IMR-90 (cell line): Measurements from ENCODE around the gene TEKT5. TPM values are rescaled to one million over a fixed set of nuclear protein-coding genes. Genes with fewer than 3 reads are reported as not detected.

Experiments
- ATAC-seq: fragments of 200-7000 bp; cut with Tn5 transposase; 2 replicates; pipeline ENCODE4 v1.9.1; 2020; ENCODE audit warnings: low read depth, mild to moderate bottlenecking, moderate library complexity
- BruUV-seq: library from RNA; stranded (reverse); fragments of 400-500 nt; replicated peaks from 2 replicates; lab custom pipeline; 2021; lab: Mats Ljungman, UMichigan
- CTCF ChIA-PET: fragments of 300-600 bp; formaldehyde crosslinking; extraction: SDS; loops from one replicate; lab custom pipeline; 2021; ENCODE audit warnings: antibody characterized with exemption; lab: Yijun Ruan, JAX
- POLR2A ChIA-PET: fragments of 300-600 bp; sonication (Branson Sonifier 250); formaldehyde crosslinking; loops from one replicate; lab custom pipeline; 2022; ENCODE audit warnings: antibody characterized with exemption; ENCODE audit not compliant: unreplicated experiment; lab: Charles Lee
- DNase-seq: peaks from one replicate; pipeline ENCODE4 v3.0.0; 2013
- H2AFZ ChIP-seq: replicated peaks from 2 replicates; pipeline ENCODE3; 2013; ENCODE audit warnings: low read length, mild to moderate bottlenecking; ENCODE audit not compliant: poor library complexity
- H2AK5ac ChIP-seq: 2 replicates; pipeline ENCODE4 v1.6.1; 2013; ENCODE audit warnings: low read depth, low read length, inconsistent platforms
- H2AK9ac ChIP-seq: replicated peaks from 2 replicates; pipeline ENCODE3; 2013; ENCODE audit warnings: mild to moderate bottlenecking, low read depth, low read length, moderate library complexity; ENCODE audit not compliant: poor library complexity
- H2BK120ac ChIP-seq: 2 replicates; pipeline ENCODE4 v1.6.1; 2013; ENCODE audit warnings: low read depth, low read length, inconsistent platforms
- H2BK15ac ChIP-seq: 3 replicates; pipeline ENCODE4 v1.6.1; 2013; ENCODE audit warnings: low read depth, low read length, inconsistent platforms
- H2BK20ac ChIP-seq: 2 replicates; pipeline ENCODE4 v1.6.1; 2013; ENCODE audit warnings: low read depth, mild to moderate bottlenecking, inconsistent platforms, low read length, moderate library complexity
- H2BK5ac ChIP-seq: 2 replicates; pipeline ENCODE4 v1.6.1; 2013; ENCODE audit warnings: mild to moderate bottlenecking, low read depth, low read length, inconsistent platforms; ENCODE audit not compliant: poor library complexity, severe bottlenecking
- H3K14ac ChIP-seq: replicated peaks from 2 replicates; pipeline ENCODE4 v1.6.1; 2013; ENCODE audit warnings: low read depth, low read length, inconsistent platforms
- H3K18ac ChIP-seq: 2 replicates; pipeline ENCODE4 v1.6.1; 2013; ENCODE audit warnings: low read depth, low read length, control low read depth
- H3K23ac ChIP-seq: 2 replicates; pipeline ENCODE4 v1.6.1; 2013; ENCODE audit warnings: low read depth, low read length, inconsistent platforms
- H3K27ac ChIP-seq: 2 replicates; pipeline ENCODE4 v1.5.1; 2013; ENCODE audit warnings: mild to moderate bottlenecking, control low read depth, low read length; ENCODE audit not compliant: insufficient read depth
- H3K27me3 ChIP-seq: 2 replicates; pipeline ENCODE4 v1.6.1; 2013; ENCODE audit warnings: low read length; ENCODE audit not compliant: control insufficient read depth, insufficient read depth
- H3K36me3 ChIP-seq: 2 replicates; pipeline ENCODE4 v1.6.1; 2013; ENCODE audit warnings: low read length, mixed read lengths; ENCODE audit not compliant: control insufficient read depth, insufficient read depth
- H3K4ac ChIP-seq: 2 replicates; pipeline ENCODE4 v1.6.1; 2013; ENCODE audit warnings: low read depth, low read length, inconsistent platforms
- H3K4me1 ChIP-seq: 2 replicates; pipeline ENCODE4 v1.6.1; 2013; ENCODE audit warnings: low read length, mixed read lengths; ENCODE audit not compliant: control insufficient read depth, insufficient read depth
- H3K4me2 ChIP-seq: 2 replicates; pipeline ENCODE4 v1.6.1; 2013; ENCODE audit warnings: low read depth, mild to moderate bottlenecking, control low read depth, low read length, moderate library complexity
- H3K4me3 ChIP-seq: 2 replicates; pipeline ENCODE4 v1.5.1; 2013; ENCODE audit warnings: low read depth, mild to moderate bottlenecking, control low read depth, low read length, moderate library complexity; ENCODE audit not compliant: insufficient read depth
- H3K56ac ChIP-seq: 2 replicates; pipeline ENCODE4 v1.6.1; 2013; ENCODE audit warnings: low read length, inconsistent platforms; ENCODE audit not compliant: insufficient read depth; ENCODE audit errors: extremely low read depth
- H3K79me1 ChIP-seq, 2 experiments: 2 replicates each; pipeline ENCODE4 v1.6.1; 2013; ENCODE audit warnings: low read length in 2 of 2, inconsistent platforms in 1 of 2, low read depth in 1 of 2
- H3K9ac ChIP-seq: 2 replicates; pipeline ENCODE4 v1.6.1; 2013; ENCODE audit warnings: low read depth, low read length, control low read depth
- H3K9me1 ChIP-seq: 2 replicates; pipeline ENCODE4 v1.6.1; 2013; ENCODE audit warnings: low read length, inconsistent platforms; ENCODE audit not compliant: insufficient read depth
- H3K9me3 ChIP-seq: 2 replicates; pipeline ENCODE4 v1.6.1; 2013; ENCODE audit warnings: low read length; ENCODE audit not compliant: control insufficient read depth, insufficient read depth
- H4K20me1 ChIP-seq: 2 replicates; pipeline ENCODE4 v1.6.1; 2013; ENCODE audit warnings: low read length, inconsistent platforms; ENCODE audit not compliant: insufficient read depth
- H4K5ac ChIP-seq: 2 replicates; pipeline ENCODE4 v1.6.1; 2013; ENCODE audit warnings: mild to moderate bottlenecking, low read depth, low read length, control low read depth
- H4K8ac ChIP-seq, 2 experiments: 2 replicates each; pipeline ENCODE4 v1.6.1; 2013; ENCODE audit warnings: low read depth in 2 of 2, low read length in 2 of 2, control low read depth in 1 of 2, inconsistent platforms in 1 of 2
- H4K91ac ChIP-seq: 2 replicates; pipeline ENCODE4 v1.6.1; 2013; ENCODE audit warnings: low read depth, low read length, inconsistent platforms; ENCODE audit not compliant: insufficient read depth
- CEBPB ChIP-seq: IDR thresholded peaks from 2 replicates; pipeline ENCODE4 v1.6.1; 2012; ENCODE audit warnings: low read depth, low read length, improper control_type of control experiment
- CHD1 ChIP-seq: IDR thresholded peaks from 2 replicates; pipeline ENCODE4 v1.6.1; 2012; ENCODE audit warnings: low read depth, low read length, improper control_type of control experiment
- FOS ChIP-seq: fragments of 150-350 bp; IDR thresholded peaks from 2 replicates; pipeline ENCODE4 v1.6.1; 2016; ENCODE audit warnings: low read depth, low read length
- MAFK ChIP-seq: IDR thresholded peaks from 2 replicates; pipeline ENCODE4 v1.6.1; 2012; ENCODE audit warnings: low read depth, low read length, improper control_type of control experiment
- MAZ ChIP-seq: IDR thresholded peaks from 2 replicates; pipeline ENCODE4 v1.6.1; 2012; ENCODE audit warnings: low read depth, mild to moderate bottlenecking, low read length, improper control_type of control experiment, moderate library complexity, borderline replicate concordance
- MXI1 ChIP-seq: IDR thresholded peaks from 2 replicates; pipeline ENCODE4 v1.6.1; 2012; ENCODE audit warnings: low read depth, mild to moderate bottlenecking, low read length, moderate library complexity, borderline replicate concordance
- NFE2L2 ChIP-seq: fragments of 150-350 bp; IDR thresholded peaks from 2 replicates; pipeline ENCODE4 v1.6.1; 2016; ENCODE audit warnings: low read depth, mild to moderate bottlenecking, low read length
- RCOR1 ChIP-seq: IDR thresholded peaks from 2 replicates; pipeline ENCODE4 v1.6.1; 2012; ENCODE audit warnings: mild to moderate bottlenecking, low read length, improper control_type of control experiment; ENCODE audit not compliant: insufficient replicate concordance
- RFX5 ChIP-seq: IDR thresholded peaks from 2 replicates; pipeline ENCODE4 v1.8.0; 2012; ENCODE audit warnings: low read depth, mild to moderate bottlenecking, low read length, moderate library complexity
- SMC3 ChIP-seq: fragments of 150-350 bp; IDR thresholded peaks from 2 replicates; pipeline ENCODE4 v1.6.1; 2016; ENCODE audit warnings: low read depth, mild to moderate bottlenecking, antibody characterized with exemption, low read length, moderate library complexity
- WGBS, 2 experiments: methylation state at CpG; one replicate each; pipeline versions ENCODE4 v1.1.5 to v1.1.7; 2013; ENCODE audit warnings: missing lambda C conversion rate in 2 of 2; ENCODE audit not compliant: insufficient read length in 1 of 2; ENCODE audit errors: extremely low coverage in 2 of 2; 5-methylcytosine and 5-hydroxymethylcytosine counted together
- dilution Hi-C: fragments of 300-500 bp; cut with HindIII; formaldehyde crosslinking; loops from one replicate; pipeline ENCODE4 v1.14.3; 2018; ENCODE audit warnings: low sequenced_read_pairs; ENCODE audit not compliant: unreplicated experiment
- in situ Hi-C: fragments of 300-500 bp; cut with MboI; formaldehyde crosslinking; loops from 3 replicates; pipeline ENCODE4 v1.14.3; 2019; ENCODE audit warnings: low sequenced_read_pairs, inconsistent platforms, mixed read lengths
- intact Hi-C: fragments of 100-400 bp; cut with micrococcal nuclease; formaldehyde crosslinking; loops from 2 replicates; pipeline ENCODE4 v1.10.0; 2022
- polyA plus RNA-seq, 3 experiments: library from polyadenylated mRNA; depleted of rRNA; stranded (reverse); fragments of >200 nt; gene quantifications; 2 replicates each; pipeline ENCODE4 v1.2.3, GENCODE V29; 2012; ENCODE audit warnings: low replicate concordance in 1 of 3
- total RNA-seq: library from RNA; depleted of rRNA; stranded (reverse); fragments of >200 nt; gene quantifications from 2 replicates; pipeline ENCODE4 v1.2.3, GENCODE V29; 2012
- TF ChIP-seq, protein P1 (sequence below): fragments of 150-350 bp; IDR thresholded peaks from 2 replicates; pipeline ENCODE4 v1.6.1; 2016; ENCODE audit warnings: low read depth, mild to moderate bottlenecking, low read length, moderate library complexity, borderline replicate concordance
- TF ChIP-seq, protein P2 (sequence below): conservative IDR thresholded peaks from 2 replicates; pipeline ENCODE4 v1.5.1; 2012; ENCODE audit warnings: mild to moderate bottlenecking, low read depth, low read length, improper control_type of control experiment

TEKT5 gene
- total and polyA plus RNA-seq, 2 of the 4 experiments (the other 2 are of a cell fraction) = 0.17 TPM; not detected in 1

DNA sequence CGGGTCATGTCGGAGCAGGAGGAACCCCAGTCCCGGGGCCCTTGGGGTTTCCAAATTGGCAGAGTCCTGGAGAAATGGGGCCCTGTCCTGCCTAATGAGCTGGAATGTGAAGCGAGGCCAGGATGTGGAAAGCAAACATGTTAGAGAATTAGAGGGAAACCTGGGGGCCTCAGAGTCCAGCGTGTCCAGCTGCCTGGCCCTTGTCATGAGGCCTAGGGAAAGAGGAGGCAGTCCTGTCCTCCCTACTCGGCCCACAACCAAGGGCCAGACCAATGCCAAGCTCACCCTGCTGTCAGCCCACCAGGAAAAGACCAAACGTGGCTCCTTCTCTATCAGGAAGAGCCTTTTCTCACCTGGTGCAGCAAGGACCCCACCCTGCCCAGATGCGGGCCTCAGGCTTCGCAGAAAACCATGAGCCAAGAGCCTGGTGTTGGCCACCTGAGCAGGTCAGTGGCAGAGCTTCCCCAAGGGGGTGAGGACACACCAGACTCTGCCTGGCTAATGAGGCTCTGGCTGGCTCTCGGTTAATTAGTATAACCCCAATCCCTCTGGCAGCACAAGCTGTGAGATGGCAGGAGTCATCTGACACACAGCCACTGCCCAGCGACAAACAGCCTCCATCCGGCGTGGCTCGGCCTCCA lies 10.1 kb downstream of the TEKT5 start:
- Histone ChIP-seq H3K79me1 (no peaks in the 10 kb centered on the region), H3K9me3 (no peaks in the 10 kb centered on the region), H2BK120ac (no peak overlapping the region), H3K18ac (no peak overlapping the region), H4K8ac (no peak overlapping the region), H4K91ac (no peak overlapping the region), H3K23ac (no peak overlapping the region), H3K27me3 (peaks cover 1% of the 10 kb centered on the region; the same call in 1 of the 2 replicates), H3K14ac (no peak overlapping the region), H2BK15ac (no peak overlapping the region), H3K4ac (no peak overlapping the region), H2AK5ac (no peak overlapping the region), H3K56ac (no peak overlapping the region), H3K27ac (no peak overlapping the region), H2AK9ac (no peak overlapping the region), H3K4me1 (no peaks in the 10 kb centered on the region), H2BK20ac (no peak overlapping the region), H4K5ac (no peak overlapping the region), H4K20me1 (no peaks in the 10 kb centered on the region), H3K4me2 (no peak overlapping the region), H2BK5ac (no peak overlapping the region), H3K9ac (no peak overlapping the region), H3K4me3 (no peak overlapping the region), H3K36me3 (no peaks in the 10 kb centered on the region), H2AFZ (no peak overlapping the region), H3K9me1 (no peaks in the 10 kb centered on the region)
- in situ Hi-C loops = no loop called here
- ATAC-seq (no peak), DNase-seq (no peak)
- ChIA-PET POLR2A (no interaction called here), CTCF (interaction anchor here (0.6 kb wide), 1 partner anchor 170 kb away, joined by 3 read pairs; no protein-coding TSS in a partner anchor)
- 66% methylated on average over 6 of the region's 14 CpGs; no CpG with 5 or more reads in 1 of the 2 experiments for WGBS, 2 experiments
- intact Hi-C loops = no loop called here
- BruUV-seq = no TSS peak
- TF ChIP-seq SMC3 = no peak
- TF ChIP-seq NFE2L2 = no peak
- no peak for TF ChIP-seq MXI1
- TF ChIP-seq FOS = no peak
- no peak for TF ChIP-seq MAFK
- TF ChIP-seq, protein P1, sequence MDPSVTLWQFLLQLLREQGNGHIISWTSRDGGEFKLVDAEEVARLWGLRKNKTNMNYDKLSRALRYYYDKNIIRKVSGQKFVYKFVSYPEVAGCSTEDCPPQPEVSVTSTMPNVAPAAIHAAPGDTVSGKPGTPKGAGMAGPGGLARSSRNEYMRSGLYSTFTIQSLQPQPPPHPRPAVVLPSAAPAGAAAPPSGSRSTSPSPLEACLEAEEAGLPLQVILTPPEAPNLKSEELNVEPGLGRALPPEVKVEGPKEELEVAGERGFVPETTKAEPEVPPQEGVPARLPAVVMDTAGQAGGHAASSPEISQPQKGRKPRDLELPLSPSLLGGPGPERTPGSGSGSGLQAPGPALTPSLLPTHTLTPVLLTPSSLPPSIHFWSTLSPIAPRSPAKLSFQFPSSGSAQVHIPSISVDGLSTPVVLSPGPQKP = no peak
- TF ChIP-seq, protein P2, sequence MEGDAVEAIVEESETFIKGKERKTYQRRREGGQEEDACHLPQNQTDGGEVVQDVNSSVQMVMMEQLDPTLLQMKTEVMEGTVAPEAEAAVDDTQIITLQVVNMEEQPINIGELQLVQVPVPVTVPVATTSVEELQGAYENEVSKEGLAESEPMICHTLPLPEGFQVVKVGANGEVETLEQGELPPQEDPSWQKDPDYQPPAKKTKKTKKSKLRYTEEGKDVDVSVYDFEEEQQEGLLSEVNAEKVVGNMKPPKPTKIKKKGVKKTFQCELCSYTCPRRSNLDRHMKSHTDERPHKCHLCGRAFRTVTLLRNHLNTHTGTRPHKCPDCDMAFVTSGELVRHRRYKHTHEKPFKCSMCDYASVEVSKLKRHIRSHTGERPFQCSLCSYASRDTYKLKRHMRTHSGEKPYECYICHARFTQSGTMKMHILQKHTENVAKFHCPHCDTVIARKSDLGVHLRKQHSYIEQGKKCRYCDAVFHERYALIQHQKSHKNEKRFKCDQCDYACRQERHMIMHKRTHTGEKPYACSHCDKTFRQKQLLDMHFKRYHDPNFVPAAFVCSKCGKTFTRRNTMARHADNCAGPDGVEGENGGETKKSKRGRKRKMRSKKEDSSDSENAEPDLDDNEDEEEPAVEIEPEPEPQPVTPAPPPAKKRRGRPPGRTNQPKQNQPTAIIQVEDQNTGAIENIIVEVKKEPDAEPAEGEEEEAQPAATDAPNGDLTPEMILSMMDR = no peak
- no peak for TF ChIP-seq CEBPB
- no peak for TF ChIP-seq RCOR1
- no peak for TF ChIP-seq MAZ
- TF ChIP-seq CHD1 = no peak
- TF ChIP-seq RFX5 = no peak
- dilution Hi-C loops = no loop called here
